ENCODE data around the gene TMEM121.
"Not testable (repeated sequence)": the region's sequence is repeated elsewhere in the genome, so short reads cannot be mapped to it uniquely, and the experiment has no call there.

TMEM121 gene

DNA sequence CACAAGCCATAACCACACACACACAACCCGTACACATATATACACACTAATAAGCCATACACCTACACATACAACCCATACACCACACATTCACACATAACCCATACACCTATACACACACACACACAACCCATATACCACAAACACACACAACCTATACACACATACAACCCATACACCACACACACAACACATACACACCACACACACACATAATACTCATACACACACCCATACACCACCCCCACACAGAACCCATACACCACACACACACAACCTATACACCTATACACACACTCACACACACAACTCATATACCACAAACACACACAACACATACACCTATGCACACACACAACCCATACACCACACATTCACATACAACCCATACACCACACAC lies 44.1 kb downstream of the TMEM121 start:
- no peak for DNase-seq (ENCODE audit: low spot score)

DNA sequence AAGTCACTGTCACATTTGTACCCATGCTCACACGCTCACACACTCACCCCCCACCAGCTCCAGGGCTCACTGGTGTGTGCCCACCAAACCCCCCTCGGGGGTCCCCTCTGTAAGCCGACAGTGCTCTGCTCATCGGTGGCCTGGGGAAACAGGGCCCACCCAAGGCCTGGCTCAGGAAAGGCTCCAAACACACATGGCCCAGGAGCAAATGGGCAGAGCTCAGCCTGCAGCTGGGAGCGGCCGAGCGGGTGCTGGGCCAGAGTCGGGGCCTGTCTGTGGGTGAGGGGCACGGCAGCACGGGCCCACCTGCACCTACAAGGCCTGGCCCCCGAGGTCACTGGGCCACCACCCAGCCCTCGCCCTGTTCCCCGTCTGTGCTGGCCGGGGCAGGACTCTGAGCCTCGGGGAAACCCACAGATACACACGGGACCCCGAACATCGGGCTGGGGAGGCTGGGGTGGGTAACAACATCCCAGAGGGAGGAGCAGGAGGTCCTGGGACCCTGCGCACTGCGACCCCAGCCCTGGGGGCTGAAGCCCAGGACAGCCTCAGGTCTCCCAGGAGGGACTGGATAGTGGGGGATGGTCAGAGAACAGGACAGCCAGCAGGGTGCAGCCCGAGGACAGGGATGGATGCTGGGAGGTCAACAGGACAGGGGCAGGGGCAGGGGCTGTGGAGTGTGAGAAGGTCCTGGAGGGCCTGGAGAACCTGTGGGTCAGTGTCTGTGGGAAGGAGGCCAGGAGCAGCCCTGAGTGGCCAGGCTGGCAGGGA lies 45.0 kb downstream of the TMEM121 start:
- DNase-seq (ENCODE audit: low spot score): not testable (repeated sequence)

DNA sequence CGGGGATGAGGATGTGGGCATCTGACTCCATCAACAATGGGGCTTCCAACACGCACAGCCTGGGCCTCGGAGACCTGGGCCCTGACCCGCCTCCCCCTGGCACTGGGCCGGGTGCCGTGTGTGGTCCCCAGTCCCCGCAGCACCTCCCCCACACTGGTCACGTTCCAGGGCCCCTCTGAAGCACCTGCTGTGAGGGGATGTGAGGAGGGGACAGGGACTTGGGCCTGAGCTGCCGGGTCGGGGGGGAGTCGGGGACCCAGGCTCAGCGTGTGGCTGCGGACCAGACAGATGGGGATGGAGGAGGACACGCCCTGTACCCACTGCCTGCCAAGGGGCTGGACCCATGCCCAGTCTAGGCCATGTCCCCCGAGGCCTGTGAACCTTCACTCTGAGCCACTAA lies 45.7 kb downstream of the TMEM121 start:
- not testable (repeated sequence) for DNase-seq (ENCODE audit: low spot score)

DNA sequence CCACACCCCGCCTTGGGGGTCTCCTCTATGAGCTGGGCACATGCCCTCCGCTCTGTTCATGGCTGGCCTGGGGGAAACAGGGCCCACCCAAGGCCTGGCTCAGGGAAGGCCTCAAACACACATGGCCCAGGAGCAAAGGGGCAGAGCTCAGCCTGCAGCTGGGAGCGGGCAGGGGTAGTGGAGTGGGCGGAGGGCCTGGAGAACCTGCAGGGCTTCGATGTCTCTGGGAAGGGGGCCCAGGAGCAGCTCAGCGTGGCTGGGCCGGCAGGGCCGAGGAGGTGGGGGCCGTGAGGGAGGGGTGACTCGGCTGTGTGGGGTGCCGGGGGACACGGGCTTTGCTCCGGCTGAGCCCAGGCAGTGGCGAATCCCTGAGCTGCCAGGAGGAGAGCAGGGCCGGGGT lies 47.5 kb downstream of the TMEM121 start:
- DNase-seq (ENCODE audit: low spot score): not testable (repeated sequence)

DNA sequence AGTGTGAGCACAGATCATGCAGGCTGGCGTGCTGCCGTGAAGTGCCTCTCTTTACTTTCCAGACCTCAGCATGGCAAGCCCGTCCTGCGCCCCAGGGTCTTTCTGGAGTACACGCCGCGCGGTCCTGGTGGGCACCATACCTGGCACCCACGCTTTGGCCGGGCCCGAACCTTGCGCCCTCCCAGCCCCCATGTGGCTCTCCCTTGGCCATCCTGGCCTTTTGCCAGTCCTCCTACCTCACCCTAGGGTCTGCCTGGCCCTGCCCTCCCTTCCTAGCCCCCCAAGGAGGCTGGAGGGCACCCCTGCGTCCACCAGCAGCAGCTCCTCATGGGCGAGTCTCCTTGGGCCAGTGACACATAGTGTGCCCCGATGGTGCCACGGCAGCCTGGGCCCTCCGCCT lies 48.0 kb downstream of the TMEM121 start:
- not testable (repeated sequence) for DNase-seq (ENCODE audit: low spot score)

DNA sequence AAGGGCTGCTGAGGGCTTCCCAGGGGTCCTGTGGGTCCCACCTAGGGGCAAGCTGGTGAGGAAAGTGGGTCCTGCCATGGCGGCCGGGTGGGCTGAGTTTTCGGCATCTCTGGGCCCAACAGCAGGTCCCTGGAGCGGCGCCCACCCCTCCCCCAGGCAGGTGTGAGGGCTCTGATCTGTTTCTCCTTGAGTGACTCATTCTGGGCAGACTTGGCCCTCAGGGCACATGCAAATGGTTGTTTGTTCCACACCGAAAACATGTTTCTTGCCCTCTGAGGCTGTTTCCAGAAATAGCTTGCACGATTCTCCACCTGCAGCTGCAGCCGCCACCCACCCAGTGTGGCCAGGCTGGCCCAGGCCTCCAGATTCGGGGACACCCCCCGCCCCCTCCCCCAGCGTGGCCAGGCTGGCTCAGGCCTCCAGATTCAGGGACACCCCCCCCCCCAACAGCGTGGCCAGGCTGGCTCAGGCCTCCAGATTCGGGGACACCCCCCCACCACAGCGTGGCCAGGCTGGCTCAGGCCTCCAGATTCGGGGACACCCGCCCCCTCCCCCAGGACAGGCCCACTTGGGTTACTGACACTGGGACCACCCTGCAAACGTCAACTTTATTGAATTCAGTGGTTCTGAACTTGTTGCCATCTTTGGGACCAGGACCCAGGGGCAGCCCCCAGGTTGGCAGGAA lies 48.8 kb downstream of the TMEM121 start:
- DNase-seq (ENCODE audit: low spot score): not testable (repeated sequence)

DNA sequence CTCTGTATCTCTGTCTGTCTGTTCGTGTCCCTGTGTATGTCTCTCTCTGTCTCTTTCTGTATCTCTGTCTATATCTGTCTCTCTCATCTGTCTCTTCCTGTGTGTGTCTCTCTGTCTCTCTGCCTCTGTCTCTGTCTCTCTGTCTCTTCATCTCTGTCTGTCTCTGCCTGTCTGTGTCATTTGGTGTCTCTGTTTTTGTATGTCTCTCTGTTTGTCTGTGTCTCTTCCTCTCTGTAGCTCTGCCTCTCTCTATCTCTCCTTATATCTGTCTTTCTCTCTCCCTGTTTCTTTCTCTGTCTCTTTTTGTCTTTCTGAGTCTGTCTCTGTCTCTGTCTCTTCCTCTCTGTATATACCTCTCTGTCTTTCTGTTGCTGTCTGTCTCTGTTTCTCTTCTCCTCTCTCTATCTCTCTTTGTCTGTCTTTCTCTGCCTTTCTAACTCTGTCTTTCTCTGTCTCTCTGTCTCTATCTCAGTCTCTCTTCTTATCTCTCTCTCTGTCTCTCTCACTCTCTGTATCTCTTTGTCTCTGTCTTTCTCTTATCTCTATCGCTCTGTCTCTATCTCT lies 50.2 kb downstream of the TMEM121 start:
- DNase-seq (ENCODE audit: low spot score): no peak

DNA sequence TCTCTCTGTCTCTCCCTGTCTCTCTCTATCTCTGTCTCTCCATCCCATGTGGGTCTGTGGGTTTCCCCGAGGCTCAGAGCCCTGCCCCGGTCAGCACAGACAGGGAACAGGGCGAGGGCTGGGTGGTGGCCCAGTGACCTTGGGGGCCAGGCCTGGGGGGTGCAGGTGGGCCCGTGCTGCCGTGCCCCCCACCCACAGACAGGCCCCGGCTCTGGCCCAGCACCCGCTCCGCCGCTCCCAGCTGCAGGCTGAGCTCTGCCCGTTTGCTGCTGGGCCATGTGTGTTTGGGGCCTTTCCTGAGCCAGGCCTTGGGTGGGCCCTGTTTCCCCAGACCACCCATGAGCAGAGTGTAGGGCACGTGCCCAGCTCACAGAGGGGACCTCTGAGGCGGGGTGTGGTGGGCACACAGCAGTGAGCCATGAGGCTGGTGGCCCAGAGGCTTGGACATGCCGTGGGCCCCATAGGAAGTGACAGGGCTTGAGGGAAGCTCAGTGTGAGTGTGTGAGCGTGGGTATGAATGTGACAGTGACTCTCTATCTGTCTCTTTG lies 51.0 kb downstream of the TMEM121 start:
- DNase-seq (ENCODE audit: low spot score): no peak

DNA sequence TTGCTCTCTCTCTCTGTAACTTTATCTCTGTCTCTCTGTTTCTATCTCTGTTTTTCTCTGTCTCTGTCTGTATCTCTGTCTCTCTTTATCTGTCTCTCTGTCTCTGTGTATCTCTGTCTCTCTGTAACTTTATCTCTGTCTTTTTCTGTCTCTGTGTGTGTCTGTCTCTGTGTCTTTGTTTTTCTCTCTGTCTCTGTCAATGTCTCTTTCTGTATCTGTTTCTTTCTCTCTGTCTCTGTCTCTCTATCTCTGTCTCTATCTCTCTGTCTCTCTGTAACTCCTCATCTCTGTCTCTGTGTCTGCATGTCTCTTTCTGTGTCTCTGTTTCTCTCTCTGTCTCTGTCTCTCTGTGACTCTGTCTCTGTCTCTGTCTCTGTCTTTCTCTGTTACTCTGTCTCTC lies 51.7 kb downstream of the TMEM121 start:
- DNase-seq (ENCODE audit: low spot score): no peak

DNA sequence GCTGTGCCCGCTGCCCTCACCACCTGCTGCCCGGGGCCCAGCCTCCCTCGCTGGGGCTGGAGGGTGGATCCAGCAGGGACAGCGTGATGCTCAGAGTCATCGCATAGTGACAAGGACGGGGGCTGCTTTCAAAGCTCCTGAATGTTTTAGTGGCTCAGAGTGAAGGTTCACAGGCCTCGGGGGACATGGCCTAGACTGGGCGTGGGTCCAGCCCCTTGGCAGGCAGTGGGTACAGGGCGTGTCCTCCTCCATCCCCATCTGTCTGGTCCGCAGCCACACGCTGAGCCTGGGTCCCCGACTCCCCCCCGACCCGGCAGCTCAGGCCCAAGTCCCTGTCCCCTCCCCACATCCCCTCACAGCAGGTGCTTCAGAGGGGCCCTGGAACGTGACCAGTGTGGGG lies 52.8 kb downstream of the TMEM121 start:
- DNase-seq (ENCODE audit: low spot score): not testable (repeated sequence)
